RWPE1 (cell line): ENCODE measurements around the gene DAPK1.

Source experiments
- CTCF ChIA-PET: fragments of 350-600 bp; sonication (Branson Sonifier 250); formaldehyde crosslinking; extraction: SDS; loops from one replicate; lab custom pipeline; 2021; lab: Yijun Ruan, JAX
- POLR2A ChIA-PET: fragments of 400-600 bp; formaldehyde crosslinking; extraction: SDS; loops from one replicate; lab custom pipeline; 2020; ENCODE audit warnings: antibody characterized with exemption; ENCODE audit not compliant: low non-redundant PET; lab: Yijun Ruan, JAX
- DNase-seq: peaks from one replicate; pipeline ENCODE4 v3.0.0; 2012; ENCODE audit warnings: low spot score
- H3K27ac ChIP-seq: fragments of 450-650 bp; 2 replicates; pipeline ENCODE4 v1.5.1; 2017
- CTCF ChIP-seq: fragments of 450-650 bp; conservative IDR thresholded peaks from 2 replicates; pipeline ENCODE4 v1.5.1; 2017; ENCODE audit warnings: low read depth, mild to moderate bottlenecking

Gene DAPK1

GRCh38 chr9:87465816-87466215 lies 31.9 kb upstream of the DAPK1 start:
- no peak overlapping the region for H3K27ac ChIP-seq
- POLR2A ChIA-PET: no interaction called here
- CTCF ChIA-PET: interaction anchor here (1.0 kb wide), 1 partner anchor 197 kb away, joined by 9 read pairs; no protein-coding TSS in a partner anchor
- no peak for DNase-seq
- TF ChIP-seq CTCF: no peak

- ChIA-PET POLR2A (no interaction called here), CTCF (no interaction called here)
- no peak for TF ChIP-seq CTCF
Observed at GRCh38 chr9:87467187-87467586, 30.5 kb upstream of the DAPK1 start.

GRCh38 chr9:87469793-87470465 lies 27.7 kb upstream of the DAPK1 start:
- POLR2A ChIA-PET: no interaction called here
- no peak for TF ChIP-seq CTCF
- no peak overlapping the region for H3K27ac ChIP-seq
- DNase-seq: no peak
- CTCF ChIA-PET: interaction anchor here (0.5 to 0.7 kb wide), 4 partner anchors 51 to 324 kb away, joined by 3 to 4 read pairs (median 4); no protein-coding TSS in a partner anchor

More at GRCh38 chr9:87467187-87467586, 30.5 kb upstream of the DAPK1 start:
- H3K27ac ChIP-seq: no peak overlapping the region
- DNase-seq: no peak

GRCh38 chr9:87471746-87472145 lies 25.9 kb upstream of the DAPK1 start:
- no peak overlapping the region for H3K27ac ChIP-seq
- CTCF ChIA-PET: no interaction called here
- POLR2A ChIA-PET: no interaction called here
- DNase-seq: no peak
- no peak for TF ChIP-seq CTCF

- H3K27ac ChIP-seq: no peak overlapping the region
- ChIA-PET CTCF (interaction anchor here (0.6 kb wide), 1 partner anchor 380 kb away, joined by 3 read pairs; no protein-coding TSS in a partner anchor), POLR2A (no interaction called here)
- no peak for DNase-seq
- TF ChIP-seq CTCF: no peak
Observed at GRCh38 chr9:87475463-87475862, 22.2 kb upstream of the DAPK1 start.

- DNase-seq: no peak
- TF ChIP-seq CTCF: no peak
- ChIA-PET POLR2A (no interaction called here), CTCF (no interaction called here)
- no peak overlapping the region for H3K27ac ChIP-seq
Observed at GRCh38 chr9:87478226-87478992, 19.3 kb upstream of the DAPK1 start.
